Esophagus (tissue), 2 donors: ENCODE measurements around the gene METTL15. TPM values are rescaled to one million over a fixed set of nuclear protein-coding genes. Genes with fewer than 3 reads are reported as not detected.

Experiments
- H3K27ac ChIP-seq, 2 donors: one replicate each; pipeline ENCODE4 v1.5.1; 2013; ENCODE audit warnings: low read depth in 2 of 2, mild to moderate bottlenecking in 2 of 2, inconsistent platforms in 1 of 2, low read length in 1 of 2, moderate library complexity in 1 of 2
- H3K27me3 ChIP-seq, 2 donors: one replicate each; pipeline ENCODE4 v1.6.1; 2013; ENCODE audit warnings: low read length in 2 of 2, control low read depth in 1 of 2, mild to moderate bottlenecking in 1 of 2; ENCODE audit not compliant: insufficient read depth in 2 of 2, control insufficient read depth in 1 of 2
- H3K36me3 ChIP-seq, 2 donors: one replicate each; pipeline ENCODE4 v1.6.1; 2013; ENCODE audit warnings: low read length in 1 of 2; ENCODE audit not compliant: control insufficient read depth in 2 of 2, insufficient read depth in 2 of 2
- H3K4me1 ChIP-seq, 2 donors: one replicate each; pipeline ENCODE4 v1.6.1; 2013; ENCODE audit warnings: low read length in 1 of 2; ENCODE audit not compliant: control insufficient read depth in 2 of 2, insufficient read depth in 2 of 2
- H3K4me3 ChIP-seq, 2 donors: one replicate each; pipeline ENCODE4 v1.5.1; 2013; ENCODE audit warnings: low read length in 2 of 2, mild to moderate bottlenecking in 2 of 2, low read depth in 1 of 2, moderate library complexity in 1 of 2
- H3K9me3 ChIP-seq, 2 donors: one replicate each; pipeline ENCODE4 v1.6.1; 2013; ENCODE audit warnings: mild to moderate bottlenecking in 2 of 2, low read depth in 1 of 2, low read length in 1 of 2, moderate library complexity in 1 of 2; ENCODE audit not compliant: control insufficient read depth in 2 of 2, insufficient read depth in 1 of 2
- WGBS, 2 donors: extraction: QIAGEN DNeasy Blood & Tissue Kit; methylation state at CpG; one replicate each; pipeline ENCODE4 v1.1.7; 2013; 5-methylcytosine and 5-hydroxymethylcytosine counted together
- polyA plus RNA-seq, 2 donors: library from polyadenylated mRNA; stranded (reverse); fragments of 200-250 nt; gene quantifications; one replicate each; pipeline ENCODE4 v1.2.3, GENCODE V29; 2013
- donor health status: healthy with polysubstance abuse.
- donor health status: Bipolar disorder and iron deficiency.

Gene METTL15
- polyA plus RNA-seq, 2 donors, result 2.7 to 2.9 TPM

- WGBS, 2 donors, result 79 to 87% methylated on average over 1 of the region's 1 CpG
- H3K36me3 ChIP-seq, result no peaks in the 10 kb centered on the region
- no peaks in the 10 kb centered on the region for H3K27me3 ChIP-seq
- H3K9me3 ChIP-seq, result no peaks in the 10 kb centered on the region
- no peak overlapping the region for H3K4me3 ChIP-seq
- H3K27ac ChIP-seq, result no peak overlapping the region
- no peaks in the 10 kb centered on the region for H3K4me1 ChIP-seq
Measured at GRCh38 chr11:28227460-28227859, 119.3 kb downstream of the METTL15 start.

- no peak overlapping the region for H3K4me3 ChIP-seq
- no peaks in the 10 kb centered on the region for H3K9me3 ChIP-seq
- no peak overlapping the region for H3K27ac ChIP-seq
- no peaks in the 10 kb centered on the region for H3K4me1 ChIP-seq
- H3K27me3 ChIP-seq, result no peaks in the 10 kb centered on the region
- no peaks in the 10 kb centered on the region for H3K36me3 ChIP-seq
Measured at GRCh38 chr11:28228196-28228895, 120.2 kb downstream of the METTL15 start.

- Histone ChIP-seq H3K36me3 (no peaks in the 10 kb centered on the region), H3K9me3 (no peaks in the 10 kb centered on the region), H3K27me3 (no peaks in the 10 kb centered on the region), H3K27ac (no peak overlapping the region), H3K4me3 (no peak overlapping the region), H3K4me1 (no peaks in the 10 kb centered on the region)
- 97% methylated on average over 2 of the region's 2 CpGs for WGBS, 2 donors
Measured at GRCh38 chr11:28231475-28231874, 123.3 kb downstream of the METTL15 start.

GRCh38 chr11:28232649-28233048 is 124.5 kb downstream of the METTL15 start:
- no peak overlapping the region for H3K4me3 ChIP-seq
- H3K36me3 ChIP-seq, result no peaks in the 10 kb centered on the region
- no peaks in the 10 kb centered on the region for H3K4me1 ChIP-seq
- no peak overlapping the region for H3K27ac ChIP-seq
- no peaks in the 10 kb centered on the region for H3K27me3 ChIP-seq
- 90 to 94% methylated on average over 4 of the region's 4 CpGs for whole genome bisulfite sequencing, 2 donors
- H3K9me3 ChIP-seq, result no peaks in the 10 kb centered on the region

GRCh38 chr11:28241760-28242159 is 133.6 kb downstream of the METTL15 start:
- no peaks in the 10 kb centered on the region for H3K36me3 ChIP-seq
- no peak overlapping the region for H3K4me3 ChIP-seq
- no peaks in the 10 kb centered on the region for H3K4me1 ChIP-seq
- H3K27me3 ChIP-seq, result no peaks in the 10 kb centered on the region
- no peaks in the 10 kb centered on the region for H3K9me3 ChIP-seq
- no peak overlapping the region for H3K27ac ChIP-seq

- no peak overlapping the region for H3K4me3 ChIP-seq
- no peaks in the 10 kb centered on the region for H3K27me3 ChIP-seq
- no peaks in the 10 kb centered on the region for H3K4me1 ChIP-seq
- 89 to 96% methylated on average over 4 of the region's 4 CpGs for WGBS, 2 donors
- H3K27ac ChIP-seq, result no peak overlapping the region
- no peaks in the 10 kb centered on the region for H3K36me3 ChIP-seq
- no peaks in the 10 kb centered on the region for H3K9me3 ChIP-seq
Measured at GRCh38 chr11:28242596-28242995, 134.4 kb downstream of the METTL15 start.

GRCh38 chr11:28243061-28243460 is 134.9 kb downstream of the METTL15 start:
- 81% methylated on average over 2 of the region's 2 CpGs for WGBS, 2 donors
- no peak overlapping the region for H3K27ac ChIP-seq
- H3K4me3 ChIP-seq, result no peak overlapping the region
- H3K36me3 ChIP-seq, result no peaks in the 10 kb centered on the region
- H3K4me1 ChIP-seq, result no peaks in the 10 kb centered on the region
- no peaks in the 10 kb centered on the region for H3K27me3 ChIP-seq
- H3K9me3 ChIP-seq, result no peaks in the 10 kb centered on the region

GRCh38 chr11:28243581-28243980 is 135.4 kb downstream of the METTL15 start:
- H3K27me3 ChIP-seq, result no peaks in the 10 kb centered on the region
- 80 to 83% methylated on average over 2 of the region's 2 CpGs for WGBS, 2 donors
- no peaks in the 10 kb centered on the region for H3K9me3 ChIP-seq
- H3K27ac ChIP-seq, result no peak overlapping the region
- H3K4me3 ChIP-seq, result no peak overlapping the region
- no peaks in the 10 kb centered on the region for H3K4me1 ChIP-seq
- H3K36me3 ChIP-seq, result no peaks in the 10 kb centered on the region

GRCh38 chr11:28245131-28245530 is 136.9 kb downstream of the METTL15 start:
- Histone ChIP-seq H3K36me3 (no peaks in the 10 kb centered on the region), H3K4me1 (no peaks in the 10 kb centered on the region), H3K27me3 (no peaks in the 10 kb centered on the region), H3K4me3 (no peak overlapping the region), H3K27ac (no peak overlapping the region), H3K9me3 (no peaks in the 10 kb centered on the region)
- 95 to 99% methylated on average over 2 of the region's 2 CpGs for WGBS, 2 donors

GRCh38 chr11:28250192-28250591 is 142.0 kb downstream of the METTL15 start:
- Histone ChIP-seq H3K4me3 (no peak overlapping the region), H3K9me3 (no peaks in the 10 kb centered on the region), H3K27me3 (no peaks in the 10 kb centered on the region), H3K36me3 (no peaks in the 10 kb centered on the region), H3K4me1 (no peaks in the 10 kb centered on the region), H3K27ac (no peak overlapping the region)
